NCI-H526 (cell line): ENCODE data around the gene SYT8.

Experiments
- DNase-seq, 2 experiments: peaks; one replicate each; lab custom pipeline; 2025; lab: John Stamatoyannopoulos, UW

SYT8 gene

GRCh38 chr11:1845561-1846452, 11.0 kb downstream of the SYT8 start:
- DNase-seq, result no peak

GRCh38 chr11:1846453-1846932, 11.7 kb downstream of the SYT8 start:
- no peak for DNase-seq

- DNase-seq, result no peak
These were observed 12.4 kb downstream of the SYT8 start for GRCh38 chr11:1847006-1847735.

- DNase-seq, result no peak
These were observed 13.3 kb downstream of the SYT8 start for GRCh38 chr11:1847926-1848639.

- no peak for DNase-seq
These were observed 14.0 kb downstream of the SYT8 start for GRCh38 chr11:1848640-1849430.

GRCh38 chr11:1851468-1852180, 16.8 kb downstream of the SYT8 start:
- DNase-seq, result no peak

- no peak for DNase-seq
These were observed 17.6 kb downstream of the SYT8 start for GRCh38 chr11:1852271-1852876.

- DNase-seq, result no peak
These were observed 18.1 kb downstream of the SYT8 start, which contains the start of gene LSP1 for GRCh38 chr11:1852877-1853276. TSS of gene LSP1 (plus strand) at chr11:1853084. CDS start at chr11:1853145, 61 bp downstream.

- DNase-seq, result no peak
These were observed 18.8 kb downstream of the SYT8 start for GRCh38 chr11:1853376-1854131.

- DNase-seq, result no peak
These were observed 19.6 kb downstream of the SYT8 start for GRCh38 chr11:1854132-1854948.

- DNase-seq, result no peak
These were observed 20.4 kb downstream of the SYT8 start for GRCh38 chr11:1854949-1855885.

GRCh38 chr11:1855886-1856265, 21.1 kb downstream of the SYT8 start:
- no peak for DNase-seq

- DNase-seq, result no peak
These were observed 21.7 kb downstream of the SYT8 start for GRCh38 chr11:1856306-1857005.

- no peak for DNase-seq
These were observed 22.3 kb downstream of the SYT8 start for GRCh38 chr11:1857064-1857463.

GRCh38 chr11:1858154-1858553, 23.4 kb downstream of the SYT8 start:
- no peak for DNase-seq

GRCh38 chr11:1858576-1858975, 23.8 kb downstream of the SYT8 start:
- DNase-seq, result no peak

- no peak for DNase-seq
These were observed 24.2 kb downstream of the SYT8 start for GRCh38 chr11:1859004-1859403.
